ENCODE measurements around the gene LSM2.
"Not testable (repeated sequence)": the region's sequence is repeated elsewhere in the genome, so short reads cannot be mapped to it uniquely, and the experiment has no call there.

LSM2 gene

DNA sequence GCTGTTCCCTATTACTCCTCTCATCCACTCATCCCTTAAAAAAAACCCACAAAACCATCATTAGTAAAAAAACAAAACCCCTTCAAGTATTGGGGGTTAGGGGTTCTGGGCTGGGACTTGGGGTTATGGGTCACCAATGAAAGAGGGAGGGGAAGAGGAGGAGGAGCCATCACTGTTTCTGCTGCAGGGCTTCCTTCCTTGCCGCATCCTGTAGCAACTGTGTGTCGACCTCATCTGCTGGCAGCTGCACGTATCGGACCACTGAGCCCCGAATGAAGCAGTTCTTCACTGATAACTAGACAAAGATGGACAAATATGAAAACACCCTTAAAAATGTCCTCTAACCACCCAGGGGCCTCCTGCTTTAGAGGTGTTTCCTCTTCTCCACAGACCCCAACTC lies 9.2 kb downstream of the LSM2 start:
- Histone ChIP-seq H3K9ac (ENCODE audit: low read depth in 1 of 2, low read length in 2 of 2) (peak overlapping the region in 1 of 2 donors; percentile 15), H3K27me3 (ENCODE audit: control insufficient read depth in 1 of 2, insufficient read depth in 2 of 2, low read length in 2 of 2) (no peaks in the 10 kb centered on the region), H3K36me3 (ENCODE audit: control insufficient read depth in 1 of 2, insufficient read depth in 2 of 2, low read length in 2 of 2) (peaks cover 3% of the 10 kb centered on the region in 2 donors), H3K4me1 (ENCODE audit: control insufficient read depth in 1 of 2, insufficient read depth in 2 of 2, low read length in 2 of 2) (peaks cover 7 to 9% of the 10 kb centered on the region in 2 donors), H3K27ac (ENCODE audit: low read depth, low read length) (no peak overlapping the region), H3K4me3 (ENCODE audit: low read depth in 1 of 2, low read length in 2 of 2) (no peak overlapping the region), H3K9me3 (ENCODE audit: control insufficient read depth in 1 of 2, low read length in 2 of 2) (no peaks in the 10 kb centered on the region)

DNA sequence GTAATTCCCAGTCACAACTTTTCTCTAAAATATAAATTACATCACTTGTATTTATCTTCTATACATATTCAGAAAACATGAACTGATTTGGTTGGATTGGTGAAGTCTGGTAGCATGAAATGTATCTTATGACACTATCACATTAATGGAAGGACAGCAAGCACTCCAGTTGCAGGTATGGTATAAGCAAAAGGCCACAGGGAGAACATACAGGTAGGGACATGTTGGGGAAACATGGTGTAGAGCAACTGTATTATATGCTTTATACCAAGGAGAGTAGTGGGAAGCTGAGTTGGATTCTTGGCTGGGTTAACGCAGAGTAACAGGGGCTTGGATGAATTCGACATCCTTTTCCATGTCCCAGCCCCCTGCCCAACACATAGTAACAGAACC lies 9.8 kb downstream of the LSM2 start:
- Histone ChIP-seq H3K4me1 (ENCODE audit: control insufficient read depth in 1 of 2, insufficient read depth in 2 of 2, low read length in 2 of 2) (peaks cover 7 to 9% of the 10 kb centered on the region in 2 donors), H3K27me3 (ENCODE audit: control insufficient read depth in 1 of 2, insufficient read depth in 2 of 2, low read length in 2 of 2) (no peaks in the 10 kb centered on the region)

DNA sequence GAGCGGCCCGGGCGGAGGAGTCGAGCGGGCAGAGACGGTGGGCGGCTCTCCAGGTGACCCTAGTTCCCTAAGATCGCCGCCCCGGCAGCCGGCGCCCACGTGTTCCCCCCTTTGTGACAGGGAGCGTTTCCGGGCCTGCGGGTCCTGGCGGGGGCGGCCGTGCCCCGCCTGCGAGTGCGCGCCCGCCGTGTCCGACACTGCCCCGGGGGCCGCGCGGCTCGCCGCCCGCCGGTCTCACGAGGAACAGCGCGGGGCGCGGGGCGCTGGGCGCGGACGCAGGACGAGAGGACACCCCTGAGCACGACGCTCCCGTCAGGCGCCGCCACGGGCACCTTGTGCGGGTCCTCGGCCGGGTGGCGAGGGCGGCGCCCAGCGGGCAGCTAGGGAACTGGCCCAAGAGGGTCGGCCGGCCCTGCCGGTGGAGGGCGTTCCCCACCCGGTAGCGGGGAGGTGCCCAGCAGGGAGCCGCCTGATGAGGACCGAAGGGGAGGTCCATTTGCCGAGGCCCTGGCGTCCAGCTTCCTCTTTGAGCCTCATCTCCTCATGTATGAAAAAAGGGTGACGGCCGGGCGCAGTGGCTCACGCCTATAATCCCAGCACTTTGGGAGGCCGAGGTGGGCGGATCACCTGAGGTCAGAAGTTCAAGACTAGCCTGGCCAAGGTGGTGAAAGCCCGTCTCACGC lies 11.0 kb downstream of the LSM2 start, which contains the start of gene VARS1:
Gene VARS1 (minus strand): TSS at position 137 of the 683 bp plus-strand sequence. CDS start 535 bp downstream, outside the sequence.
- H3K27me3 ChIP-seq (ENCODE audit: control insufficient read depth in 1 of 2, insufficient read depth in 2 of 2, low read length in 2 of 2), result no peaks in the 10 kb centered on the region
- peak within 1 kb of the TSS; percentile 97 to 99 for H3K9ac ChIP-seq (ENCODE audit: low read depth in 1 of 2, low read length in 2 of 2)
- H3K27ac ChIP-seq (ENCODE audit: low read depth, low read length), result peak within 1 kb of the TSS; percentile 89
- peaks cover 7 to 9% of the 10 kb centered on the region in 2 donors for H3K4me1 ChIP-seq (ENCODE audit: control insufficient read depth in 1 of 2, insufficient read depth in 2 of 2, low read length in 2 of 2)
- H3K9me3 ChIP-seq (ENCODE audit: control insufficient read depth in 1 of 2, low read length in 2 of 2), result no peaks in the 10 kb centered on the region
- H3K4me3 ChIP-seq (ENCODE audit: low read depth in 1 of 2, low read length in 2 of 2), result peak within 1 kb of the TSS; percentile 96 to 97
- H3K36me3 ChIP-seq (ENCODE audit: control insufficient read depth in 1 of 2, insufficient read depth in 2 of 2, low read length in 2 of 2), result peaks cover 4 to 13% of the 10 kb centered on the region in 2 donors

More for the DNA sequence above, 9.8 kb downstream of the LSM2 start:
- Histone ChIP-seq H3K27ac (ENCODE audit: low read depth, low read length) (no peak overlapping the region), H3K36me3 (ENCODE audit: control insufficient read depth in 1 of 2, insufficient read depth in 2 of 2, low read length in 2 of 2) (peaks cover 4 to 6% of the 10 kb centered on the region in 2 donors), H3K9ac (ENCODE audit: low read depth in 1 of 2, low read length in 2 of 2) (no peak overlapping the region), H3K9me3 (ENCODE audit: control insufficient read depth in 1 of 2, low read length in 2 of 2) (no peaks in the 10 kb centered on the region), H3K4me3 (ENCODE audit: low read depth in 1 of 2, low read length in 2 of 2) (no peak overlapping the region)

DNA sequence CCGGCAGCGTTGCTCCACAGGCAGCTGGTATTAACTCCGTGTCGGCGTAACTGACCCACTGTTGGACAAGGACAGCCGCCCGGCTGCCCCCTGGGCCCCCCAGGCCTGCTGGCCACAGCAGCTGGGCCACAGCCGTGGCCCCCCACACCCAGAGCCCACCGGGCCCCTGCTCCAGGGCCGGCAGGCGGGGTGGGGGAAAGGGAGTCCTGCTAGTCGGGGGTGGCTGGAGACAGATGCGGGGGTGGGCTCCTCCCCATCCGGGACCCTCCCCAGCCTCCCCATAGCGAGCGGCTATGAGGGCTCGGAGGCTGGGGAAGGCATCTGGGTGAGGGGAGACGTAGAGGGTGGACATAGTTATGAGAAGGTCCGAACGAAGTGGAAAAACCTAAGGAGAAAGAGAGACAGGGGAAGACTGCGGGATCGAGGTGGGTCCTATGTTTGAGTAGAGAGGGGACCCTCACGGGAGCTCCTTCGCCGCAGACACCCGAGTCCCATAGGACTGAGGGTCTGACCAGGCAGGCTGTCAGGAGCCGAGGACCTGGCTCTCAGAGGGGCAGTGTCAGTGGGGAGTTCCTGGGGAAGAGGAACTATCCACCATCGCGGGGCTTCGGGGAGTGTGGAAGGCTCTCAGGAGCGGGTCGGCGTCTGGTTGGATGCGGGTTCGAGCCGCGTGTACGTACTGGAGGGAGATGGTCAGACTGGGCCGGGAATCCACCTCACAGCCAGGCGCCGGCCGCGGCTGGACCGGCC lies 11.7 kb downstream of the LSM2 start:
- peaks cover 7 to 9% of the 10 kb centered on the region in 2 donors for H3K4me1 ChIP-seq (ENCODE audit: control insufficient read depth in 1 of 2, insufficient read depth in 2 of 2, low read length in 2 of 2)
- H3K4me3 ChIP-seq (ENCODE audit: low read depth in 1 of 2, low read length in 2 of 2), result peak overlapping the region; percentile 96 to 97
- H3K9me3 ChIP-seq (ENCODE audit: control insufficient read depth in 1 of 2, low read length in 2 of 2), result no peaks in the 10 kb centered on the region
- no peaks in the 10 kb centered on the region for H3K27me3 ChIP-seq (ENCODE audit: control insufficient read depth in 1 of 2, insufficient read depth in 2 of 2, low read length in 2 of 2)
- peaks cover 4 to 13% of the 10 kb centered on the region in 2 donors for H3K36me3 ChIP-seq (ENCODE audit: control insufficient read depth in 1 of 2, insufficient read depth in 2 of 2, low read length in 2 of 2)
- peak overlapping the region; percentile 97 to 99 for H3K9ac ChIP-seq (ENCODE audit: low read depth in 1 of 2, low read length in 2 of 2)
- peak overlapping the region; percentile 89 for H3K27ac ChIP-seq (ENCODE audit: low read depth, low read length)

DNA sequence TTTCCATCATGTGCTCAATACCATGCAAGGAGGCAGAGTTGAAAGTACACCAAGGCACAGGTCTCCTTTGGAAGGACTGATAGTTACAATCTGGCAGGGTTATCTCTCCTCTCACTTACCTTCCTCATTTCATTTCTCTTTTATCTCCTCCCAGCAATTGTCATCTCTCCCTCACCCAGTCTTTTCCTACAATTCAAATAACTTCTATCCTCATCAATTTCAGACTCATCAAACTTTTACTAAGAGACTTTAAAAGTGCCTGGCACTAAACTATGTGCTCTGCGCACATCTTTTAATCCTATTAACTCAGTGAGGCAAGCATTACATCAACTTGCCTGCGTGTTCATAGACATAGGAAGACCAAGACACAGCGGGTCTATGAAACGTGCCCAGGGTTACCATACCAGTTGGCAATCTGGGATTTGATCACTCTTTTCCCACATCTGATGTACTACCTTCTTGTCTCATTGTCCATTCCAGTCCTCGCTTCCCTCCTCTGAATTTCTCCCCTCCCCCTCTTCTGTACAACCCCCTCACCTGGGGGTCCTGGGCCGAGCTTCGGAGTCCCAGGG lies 12.4 kb downstream of the LSM2 start:
- H3K4me1 ChIP-seq (ENCODE audit: control insufficient read depth in 1 of 2, insufficient read depth in 2 of 2, low read length in 2 of 2), result peaks cover 7 to 9% of the 10 kb centered on the region in 2 donors
- peak overlapping the region; percentile 89 for H3K27ac ChIP-seq (ENCODE audit: low read depth, low read length)
- peak overlapping the region; percentile 96 to 97 for H3K4me3 ChIP-seq (ENCODE audit: low read depth in 1 of 2, low read length in 2 of 2)
- H3K27me3 ChIP-seq (ENCODE audit: control insufficient read depth in 1 of 2, insufficient read depth in 2 of 2, low read length in 2 of 2), result no peaks in the 10 kb centered on the region
- H3K9me3 ChIP-seq (ENCODE audit: control insufficient read depth in 1 of 2, low read length in 2 of 2), result no peaks in the 10 kb centered on the region
- peaks cover 4 to 13% of the 10 kb centered on the region in 2 donors for H3K36me3 ChIP-seq (ENCODE audit: control insufficient read depth in 1 of 2, insufficient read depth in 2 of 2, low read length in 2 of 2)
- H3K9ac ChIP-seq (ENCODE audit: low read depth in 1 of 2, low read length in 2 of 2), result peak overlapping the region; percentile 97 to 99

DNA sequence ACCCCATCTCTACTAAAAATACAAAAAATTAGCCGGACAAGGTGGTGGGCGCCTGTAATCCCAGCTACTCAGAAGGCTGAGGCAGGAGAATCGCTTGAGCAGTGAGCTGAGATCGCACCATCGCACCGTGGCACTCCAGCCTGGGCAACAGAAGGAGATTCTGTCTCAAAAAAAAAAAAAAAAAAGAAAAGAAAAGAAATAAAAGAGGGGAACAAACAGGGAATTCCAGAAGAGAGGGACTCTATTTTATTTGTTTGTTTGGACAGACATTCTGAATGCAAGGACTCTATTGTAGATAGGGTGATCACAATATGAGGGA lies 12.9 kb downstream of the LSM2 start:
- H3K9ac ChIP-seq (ENCODE audit: low read depth in 1 of 2, low read length in 2 of 2), result peak overlapping the region in 1 of 2 donors; percentile 97
- not testable (repeated sequence) for H3K9me3 ChIP-seq (ENCODE audit: control insufficient read depth in 1 of 2, low read length in 2 of 2); H3K4me1 ChIP-seq (ENCODE audit: control insufficient read depth in 1 of 2, insufficient read depth in 2 of 2, low read length in 2 of 2); H3K27me3 ChIP-seq (ENCODE audit: control insufficient read depth in 1 of 2, insufficient read depth in 2 of 2, low read length in 2 of 2); H3K27ac ChIP-seq (ENCODE audit: low read depth, low read length)
- peak overlapping the region in 1 of 2 donors; percentile 97 for H3K4me3 ChIP-seq (ENCODE audit: low read depth in 1 of 2, low read length in 2 of 2)
- H3K36me3 ChIP-seq (ENCODE audit: control insufficient read depth in 1 of 2, insufficient read depth in 2 of 2, low read length in 2 of 2), result peaks cover 4 to 13% of the 10 kb centered on the region in 2 donors

DNA sequence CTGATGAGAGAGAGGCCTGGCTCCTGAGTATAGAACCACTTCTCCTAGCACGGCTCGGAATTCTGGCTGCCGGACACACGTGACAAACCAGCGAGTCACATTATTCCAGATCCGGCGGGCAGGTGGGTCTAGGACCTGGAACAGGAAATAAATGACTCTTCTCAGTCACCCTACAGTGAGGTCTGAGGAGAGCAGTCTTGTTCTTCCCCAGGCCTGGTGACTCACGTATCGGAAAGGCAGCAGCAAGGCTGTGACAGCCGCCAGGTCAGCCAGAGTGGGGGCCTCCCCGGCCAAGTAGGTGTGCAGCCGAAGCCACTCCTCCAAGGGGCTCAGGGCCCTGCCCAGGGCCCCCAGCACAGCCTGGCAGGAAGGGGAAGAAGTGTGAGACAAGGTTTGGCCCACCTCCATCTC lies 14.0 kb downstream of the LSM2 start:
- Histone ChIP-seq H3K4me3 (ENCODE audit: low read depth in 1 of 2, low read length in 2 of 2) (no peak overlapping the region), H3K27ac (ENCODE audit: low read depth, low read length) (no peak overlapping the region), H3K4me1 (ENCODE audit: control insufficient read depth in 1 of 2, insufficient read depth in 2 of 2, low read length in 2 of 2) (peaks cover 7 to 9% of the 10 kb centered on the region in 2 donors), H3K36me3 (ENCODE audit: control insufficient read depth in 1 of 2, insufficient read depth in 2 of 2, low read length in 2 of 2) (peaks cover 4 to 11% of the 10 kb centered on the region in 2 donors), H3K9me3 (ENCODE audit: control insufficient read depth in 1 of 2, low read length in 2 of 2) (no peaks in the 10 kb centered on the region), H3K27me3 (ENCODE audit: control insufficient read depth in 1 of 2, insufficient read depth in 2 of 2, low read length in 2 of 2) (no peaks in the 10 kb centered on the region), H3K9ac (ENCODE audit: low read depth in 1 of 2, low read length in 2 of 2) (no peak overlapping the region)

DNA sequence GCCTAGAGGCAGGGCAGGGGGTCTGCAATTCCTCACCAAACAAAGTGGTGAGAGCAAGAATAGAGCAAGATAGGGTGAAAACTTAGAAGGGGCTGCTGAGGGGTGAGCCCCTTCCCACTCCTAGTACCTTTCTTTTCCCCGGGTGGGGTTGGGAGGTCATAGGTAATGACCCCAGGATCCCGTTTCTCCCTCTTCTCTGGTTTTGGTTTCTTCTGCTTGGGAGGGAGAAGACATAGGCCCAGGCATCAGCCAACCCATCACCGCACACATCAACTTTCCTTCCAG lies 14.7 kb downstream of the LSM2 start:
- H3K36me3 ChIP-seq (ENCODE audit: control insufficient read depth in 1 of 2, insufficient read depth in 2 of 2, low read length in 2 of 2), result peaks cover 4 to 11% of the 10 kb centered on the region in 2 donors
- H3K9ac ChIP-seq (ENCODE audit: low read depth in 1 of 2, low read length in 2 of 2), result no peak overlapping the region
- peaks cover 7 to 9% of the 10 kb centered on the region in 2 donors for H3K4me1 ChIP-seq (ENCODE audit: control insufficient read depth in 1 of 2, insufficient read depth in 2 of 2, low read length in 2 of 2)
- H3K9me3 ChIP-seq (ENCODE audit: control insufficient read depth in 1 of 2, low read length in 2 of 2), result no peaks in the 10 kb centered on the region
- no peak overlapping the region for H3K27ac ChIP-seq (ENCODE audit: low read depth, low read length)
- no peaks in the 10 kb centered on the region for H3K27me3 ChIP-seq (ENCODE audit: control insufficient read depth in 1 of 2, insufficient read depth in 2 of 2, low read length in 2 of 2)
- H3K4me3 ChIP-seq (ENCODE audit: low read depth in 1 of 2, low read length in 2 of 2), result no peak overlapping the region

DNA sequence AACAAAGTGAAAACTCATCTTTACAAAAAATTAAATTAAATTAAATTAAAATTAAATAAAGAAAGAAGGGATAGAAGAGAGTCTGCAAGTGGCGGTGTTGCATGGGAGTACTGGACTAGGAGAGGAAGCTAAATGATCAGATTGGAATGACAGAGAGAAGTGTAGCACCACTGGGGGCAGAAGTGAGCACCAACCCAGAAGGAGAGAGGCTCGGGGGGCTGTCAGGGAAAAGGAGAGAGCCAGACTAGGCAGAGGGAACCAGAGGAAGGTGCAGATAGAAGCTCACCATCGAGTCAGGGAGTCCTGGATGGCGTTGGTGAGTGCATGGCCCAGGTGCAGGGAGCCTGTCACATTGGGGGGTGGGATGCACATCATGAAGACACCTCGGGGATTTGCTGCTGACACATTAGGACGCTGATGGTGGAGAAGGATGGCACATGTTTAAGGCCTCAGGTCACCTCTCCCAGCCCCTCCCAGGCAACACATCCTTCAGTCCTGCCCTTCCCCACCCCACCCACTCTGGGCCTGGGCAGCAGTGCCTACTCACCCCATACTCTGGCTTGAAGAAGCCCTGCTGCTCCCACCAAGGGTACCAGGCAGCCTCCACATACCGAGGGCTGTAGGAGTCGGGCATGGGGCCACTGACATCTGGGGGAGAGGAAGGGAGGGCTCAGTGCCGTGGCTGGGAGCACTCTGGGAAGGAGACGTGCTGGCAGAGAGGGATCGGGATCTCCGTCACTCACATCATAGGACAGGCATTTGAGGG lies 15.3 kb downstream of the LSM2 start:
- Histone ChIP-seq H3K9ac (ENCODE audit: low read depth in 1 of 2, low read length in 2 of 2) (no peak overlapping the region), H3K27me3 (ENCODE audit: control insufficient read depth in 1 of 2, insufficient read depth in 2 of 2, low read length in 2 of 2) (no peaks in the 10 kb centered on the region), H3K9me3 (ENCODE audit: control insufficient read depth in 1 of 2, low read length in 2 of 2) (no peaks in the 10 kb centered on the region), H3K4me1 (ENCODE audit: control insufficient read depth in 1 of 2, insufficient read depth in 2 of 2, low read length in 2 of 2) (peaks cover 7 to 9% of the 10 kb centered on the region in 2 donors), H3K36me3 (ENCODE audit: control insufficient read depth in 1 of 2, insufficient read depth in 2 of 2, low read length in 2 of 2) (peaks cover 4 to 11% of the 10 kb centered on the region in 2 donors), H3K27ac (ENCODE audit: low read depth, low read length) (no peak overlapping the region), H3K4me3 (ENCODE audit: low read depth in 1 of 2, low read length in 2 of 2) (no peak overlapping the region)

Data from duodenal mucosa (tissue), 2 donors.